Measurements from ENCODE around the gene MTHFD2L.

DNA sequence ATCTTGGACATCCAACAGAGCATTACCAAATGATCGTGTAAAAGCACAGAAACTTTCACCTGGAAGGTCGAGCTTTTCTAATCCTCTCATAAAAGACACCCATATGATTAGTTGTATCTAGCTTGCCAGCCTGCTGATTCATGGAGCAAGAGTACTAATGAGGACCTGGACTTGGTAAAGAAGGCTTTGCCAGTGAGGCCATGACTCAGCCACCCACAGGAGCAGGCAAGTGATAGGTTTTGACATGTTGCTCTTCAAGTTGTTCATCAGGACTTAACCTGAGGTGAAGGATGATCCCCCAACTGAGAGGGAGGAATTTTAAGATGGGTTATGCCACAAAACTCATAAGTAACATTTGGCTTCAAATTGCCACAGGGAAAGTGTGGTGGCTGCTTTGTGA lies 125.7 kb downstream of the MTHFD2L start:
- TF ChIP-seq CTCF (IDR thresholded peaks at IDR 0.05) = no peak
- TF ChIP-seq POLR2A (IDR thresholded peaks at IDR 0.05) = no peak
